Measurements from ENCODE around the gene KRTAP10-9.
"Not testable (repeated sequence)": the region's sequence is repeated elsewhere in the genome, so short reads cannot be mapped to it uniquely, and the experiment has no call there.

The KRTAP10-9 gene

GRCh38 chr21:44639331-44639655 is 12.4 kb downstream of the KRTAP10-9 start:
- no peak for DNase-seq (ENCODE audit: low spot score)

GRCh38 chr21:44640761-44641160 is 13.9 kb downstream of the KRTAP10-9 start:
- no peak for DNase-seq (ENCODE audit: low spot score)

- DNase-seq (ENCODE audit: low spot score), result no peak
Observed at GRCh38 chr21:44643741-44644310, 16.9 kb downstream of the KRTAP10-9 start.

- DNase-seq (ENCODE audit: low spot score), result no peak
Observed at GRCh38 chr21:44644878-44645277, 18.0 kb downstream of the KRTAP10-9 start.

- DNase-seq (ENCODE audit: low spot score), result not testable (repeated sequence)
Observed at GRCh38 chr21:44646366-44647221, 19.7 kb downstream of the KRTAP10-9 start, which contains the start of gene KRTAP10-11. Gene KRTAP10-11 (plus strand): TSS chr21:44646414. CDS start chr21:44646459, 45 bp downstream.

- no peak for DNase-seq (ENCODE audit: low spot score)
Observed at GRCh38 chr21:44647222-44647552, 20.3 kb downstream of the KRTAP10-9 start.

GRCh38 chr21:44648557-44649311 is 21.8 kb downstream of the KRTAP10-9 start:
- no peak for DNase-seq (ENCODE audit: low spot score)

GRCh38 chr21:44649521-44650100 is 22.7 kb downstream of the KRTAP10-9 start:
- DNase-seq (ENCODE audit: low spot score), result no peak

- no peak for DNase-seq (ENCODE audit: low spot score)
Observed at GRCh38 chr21:44650265-44650972, 23.5 kb downstream of the KRTAP10-9 start.

GRCh38 chr21:44650973-44651675 is 24.2 kb downstream of the KRTAP10-9 start:
- DNase-seq (ENCODE audit: low spot score), result no peak

- DNase-seq (ENCODE audit: low spot score), result no peak
Observed at GRCh38 chr21:44653123-44653522, 26.2 kb downstream of the KRTAP10-9 start.

GRCh38 chr21:44653656-44654575 is 27.0 kb downstream of the KRTAP10-9 start:
- no peak for DNase-seq (ENCODE audit: low spot score)

GRCh38 chr21:44654576-44655175 is 27.8 kb downstream of the KRTAP10-9 start, which contains the start of gene KRTAP12-4:
Gene KRTAP12-4 (minus strand): TSS chr21:44654659. CDS start chr21:44654614, 45 bp downstream.
- DNase-seq (ENCODE audit: low spot score), result no peak

GRCh38 chr21:44656868-44657267 is 30.0 kb downstream of the KRTAP10-9 start:
- no peak for DNase-seq (ENCODE audit: low spot score)

GRCh38 chr21:44657635-44658540 is 31.0 kb downstream of the KRTAP10-9 start, which contains the start of gene KRTAP12-3:
Gene KRTAP12-3 (plus strand): TSS chr21:44657932. CDS start chr21:44657980, 48 bp downstream.
- DNase-seq (ENCODE audit: low spot score), result no peak

GRCh38 chr21:44658541-44658910 is 31.6 kb downstream of the KRTAP10-9 start:
- DNase-seq (ENCODE audit: low spot score), result no peak

- DNase-seq (ENCODE audit: low spot score), result no peak
Observed at GRCh38 chr21:44658913-44659595, 32.2 kb downstream of the KRTAP10-9 start.

- not testable (repeated sequence) for DNase-seq (ENCODE audit: low spot score)
Observed at GRCh38 chr21:44661567-44661966, 34.7 kb downstream of the KRTAP10-9 start.

Measured in kidney capillary endothelial cell (primary cell).